ENCODE measurements around the gene MAP2K7.
"Not testable (repeated sequence)": the region's sequence is repeated elsewhere in the genome, so short reads cannot be mapped to it uniquely, and the experiment has no call there.

The MAP2K7 gene

GRCh38 chr19:7908742-7909461 lies 5.2 kb downstream of the MAP2K7 start:
- DNase-seq = no peak

GRCh38 chr19:7909471-7910067 lies 5.9 kb downstream of the MAP2K7 start:
- DNase-seq = no peak

- no peak for DNase-seq
These were observed 6.9 kb downstream of the MAP2K7 start for GRCh38 chr19:7910321-7911161.

GRCh38 chr19:7911508-7912143 lies 7.9 kb downstream of the MAP2K7 start:
- DNase-seq = no peak

GRCh38 chr19:7912144-7912696 lies 8.5 kb downstream of the MAP2K7 start:
- DNase-seq = no peak

GRCh38 chr19:7912697-7913564 lies 9.3 kb downstream of the MAP2K7 start:
- no peak for DNase-seq

- DNase-seq = no peak
These were observed 10.0 kb downstream of the MAP2K7 start for GRCh38 chr19:7913652-7914051.

- DNase-seq = no peak
These were observed 10.4 kb downstream of the MAP2K7 start for GRCh38 chr19:7914099-7914498.

- no peak for DNase-seq
These were observed 10.9 kb downstream of the MAP2K7 start, which contains the start of gene TGFBR3L for GRCh38 chr19:7914598-7915045. TGFBR3L (plus strand) TSS chr19:7914830.

GRCh38 chr19:7915250-7916102 lies 11.8 kb downstream of the MAP2K7 start:
- DNase-seq = no peak

GRCh38 chr19:7916103-7916954 lies 12.7 kb downstream of the MAP2K7 start:
- peak in 1 of 2 donors; percentile 45 for DNase-seq

- no peak for DNase-seq
These were observed 13.2 kb downstream of the MAP2K7 start for GRCh38 chr19:7916955-7917266.

- DNase-seq = peak in 1 of 2 donors; percentile 52
These were observed 13.8 kb downstream of the MAP2K7 start for GRCh38 chr19:7917267-7918061.

- DNase-seq = not testable (repeated sequence)
These were observed 14.5 kb downstream of the MAP2K7 start for GRCh38 chr19:7918062-7918614.

GRCh38 chr19:7918615-7919421 lies 15.1 kb downstream of the MAP2K7 start:
- no peak for DNase-seq

GRCh38 chr19:7919610-7920518 lies 16.2 kb downstream of the MAP2K7 start, which contains the start of gene SNAPC2:
SNAPC2 (plus strand) TSS chr19:7920338; CDS start chr19:7920367, 29 bp downstream.
- DNase-seq = peak; percentile 84 to 90

All from inflammatory macrophage treated with lipopolysaccharide for 1 hour (primary cell).